ENCODE measurements around the gene BTBD1. TPM values are rescaled to one million over a fixed set of nuclear protein-coding genes. Genes with fewer than 3 reads are reported as not detected.

Gene BTBD1
- total RNA-seq, 4 donors from 2014 or later, result 229 to 408 (median 342) TPM

DNA sequence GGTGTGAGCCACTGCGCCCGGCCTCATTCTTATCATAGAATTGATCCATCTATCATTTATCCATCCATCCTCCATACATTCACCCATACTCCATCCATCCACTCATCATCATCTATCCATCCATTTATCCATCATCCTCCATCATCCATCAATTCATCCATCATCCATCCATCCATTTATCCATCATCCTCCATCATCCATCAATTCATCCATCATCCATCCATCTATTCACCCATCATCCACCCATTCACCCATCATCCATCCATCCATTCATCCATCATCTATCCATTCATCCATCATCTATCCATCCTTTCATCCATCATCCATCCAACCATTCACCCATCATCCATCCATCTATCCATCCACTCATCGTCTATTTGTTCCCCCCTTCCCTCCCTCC lies 44.1 kb upstream of the BTBD1 start:
- H3K9me3 ChIP-seq, result no peaks in the 10 kb centered on the region
- H3K4me3 ChIP-seq, result no peak overlapping the region
- no peak for ATAC-seq
- H3K27me3 ChIP-seq, result no peaks in the 10 kb centered on the region
- in situ Hi-C loops (cut with MboI; ENCODE audit: low sequenced_read_pairs in 4 of 4) (loop anchor here in 2 of 4 donors (10.0 to 25.0 kb wide), 2 partner anchors 106 to 574 kb away; partner anchors contain the start of gene RPS17 (in 1 of the 2)), intact Hi-C loops (cut with DNase I; ENCODE audit: low total_unique reads) (no loop called here)
- H3K4me1 ChIP-seq, result peaks cover 34 to 36% of the 10 kb centered on the region in 2 donors
- no peak for TF ChIP-seq POLR2A (IDR thresholded peaks at IDR 0.05)
- TF ChIP-seq, protein P1, sequence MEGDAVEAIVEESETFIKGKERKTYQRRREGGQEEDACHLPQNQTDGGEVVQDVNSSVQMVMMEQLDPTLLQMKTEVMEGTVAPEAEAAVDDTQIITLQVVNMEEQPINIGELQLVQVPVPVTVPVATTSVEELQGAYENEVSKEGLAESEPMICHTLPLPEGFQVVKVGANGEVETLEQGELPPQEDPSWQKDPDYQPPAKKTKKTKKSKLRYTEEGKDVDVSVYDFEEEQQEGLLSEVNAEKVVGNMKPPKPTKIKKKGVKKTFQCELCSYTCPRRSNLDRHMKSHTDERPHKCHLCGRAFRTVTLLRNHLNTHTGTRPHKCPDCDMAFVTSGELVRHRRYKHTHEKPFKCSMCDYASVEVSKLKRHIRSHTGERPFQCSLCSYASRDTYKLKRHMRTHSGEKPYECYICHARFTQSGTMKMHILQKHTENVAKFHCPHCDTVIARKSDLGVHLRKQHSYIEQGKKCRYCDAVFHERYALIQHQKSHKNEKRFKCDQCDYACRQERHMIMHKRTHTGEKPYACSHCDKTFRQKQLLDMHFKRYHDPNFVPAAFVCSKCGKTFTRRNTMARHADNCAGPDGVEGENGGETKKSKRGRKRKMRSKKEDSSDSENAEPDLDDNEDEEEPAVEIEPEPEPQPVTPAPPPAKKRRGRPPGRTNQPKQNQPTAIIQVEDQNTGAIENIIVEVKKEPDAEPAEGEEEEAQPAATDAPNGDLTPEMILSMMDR (IDR thresholded peaks at IDR 0.05 in 4 of 5, conservative IDR thresholded peaks at IDR 0.05 in 1 of 5), result no peak
- no peak for DNase-seq
- peaks cover 0 to 14% of the 10 kb centered on the region in 2 donors for H3K36me3 ChIP-seq
- peak overlapping the region in 1 of 4 donors; percentile 45 for H3K27ac ChIP-seq

DNA sequence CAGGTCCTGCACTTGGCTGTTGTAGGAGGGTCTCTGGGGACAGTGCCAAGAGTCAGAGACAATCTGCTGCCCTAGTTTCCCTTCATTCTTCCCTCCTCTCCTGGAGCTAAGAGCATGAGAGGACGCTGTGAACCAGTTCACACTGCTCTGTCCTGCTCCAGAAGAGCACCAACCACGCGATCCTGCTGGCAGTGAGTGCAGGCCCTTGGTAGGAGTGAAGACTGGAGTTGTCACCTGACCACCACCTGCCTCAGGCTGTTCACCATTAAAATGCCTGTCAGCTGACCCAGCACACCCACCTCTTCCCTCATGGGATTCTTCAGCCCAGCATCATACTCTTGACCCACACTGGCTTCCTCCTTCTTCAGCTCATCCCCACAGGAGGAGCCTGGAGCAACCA lies 43.3 kb upstream of the BTBD1 start:
- H3K27me3 ChIP-seq, result no peaks in the 10 kb centered on the region
- H3K27ac ChIP-seq, result no peak overlapping the region
- TF ChIP-seq POLR2A (IDR thresholded peaks at IDR 0.05), result no peak
- TF ChIP-seq, protein P1 (IDR thresholded peaks at IDR 0.05 in 4 of 5, conservative IDR thresholded peaks at IDR 0.05 in 1 of 5), result no peak
- in situ Hi-C loops (cut with MboI; ENCODE audit: low sequenced_read_pairs in 4 of 4), result loop anchor here in 2 of 4 donors (10.0 to 25.0 kb wide), 2 partner anchors 106 to 573 kb away; partner anchors contain the start of gene RPS17 (in 1 of the 2)
- H3K4me3 ChIP-seq, result no peak overlapping the region
- intact Hi-C loops (cut with DNase I; ENCODE audit: low total_unique reads), result no loop called here
- DNase-seq (no peak), ATAC-seq (no peak)
- no peaks in the 10 kb centered on the region for H3K9me3 ChIP-seq
- H3K4me1 ChIP-seq, result peaks cover 34 to 36% of the 10 kb centered on the region in 2 donors
- H3K36me3 ChIP-seq, result peaks cover 0 to 14% of the 10 kb centered on the region in 2 donors

- ATAC-seq (no peak), DNase-seq (no peak)
- in situ Hi-C loops (cut with MboI; ENCODE audit: low sequenced_read_pairs in 4 of 4) (loop anchor here in 3 of 4 donors (5.0 to 25.0 kb wide), 3 partner anchors 95 to 572 kb away; partner anchors contain the start of genes C15orf40 (in 2 of the 3) and RPS17 (in 1 of the 3)), intact Hi-C loops (cut with DNase I; ENCODE audit: low total_unique reads) (loop anchor here (5.0 to 10.0 kb wide), 3 partner anchors 62 to 345 kb away; no protein-coding TSS in a partner anchor)
- Histone ChIP-seq H3K27ac (peak overlapping the region in 3 of 4 donors; percentile 26 to 87 (median 80)), H3K27me3 (no peaks in the 10 kb centered on the region), H3K36me3 (peaks cover 0 to 7% of the 10 kb centered on the region in 2 donors), H3K4me3 (no peak overlapping the region), H3K4me1 (peaks cover 34 to 36% of the 10 kb centered on the region in 2 donors), H3K9me3 (no peaks in the 10 kb centered on the region)
- no peak for TF ChIP-seq POLR2A (IDR thresholded peaks at IDR 0.05)
- TF ChIP-seq, protein P1 (IDR thresholded peaks at IDR 0.05 in 4 of 5, conservative IDR thresholded peaks at IDR 0.05 in 1 of 5), result no peak
Measured at GRCh38 chr15:83109532-83109931, 42.5 kb upstream of the BTBD1 start.

DNA sequence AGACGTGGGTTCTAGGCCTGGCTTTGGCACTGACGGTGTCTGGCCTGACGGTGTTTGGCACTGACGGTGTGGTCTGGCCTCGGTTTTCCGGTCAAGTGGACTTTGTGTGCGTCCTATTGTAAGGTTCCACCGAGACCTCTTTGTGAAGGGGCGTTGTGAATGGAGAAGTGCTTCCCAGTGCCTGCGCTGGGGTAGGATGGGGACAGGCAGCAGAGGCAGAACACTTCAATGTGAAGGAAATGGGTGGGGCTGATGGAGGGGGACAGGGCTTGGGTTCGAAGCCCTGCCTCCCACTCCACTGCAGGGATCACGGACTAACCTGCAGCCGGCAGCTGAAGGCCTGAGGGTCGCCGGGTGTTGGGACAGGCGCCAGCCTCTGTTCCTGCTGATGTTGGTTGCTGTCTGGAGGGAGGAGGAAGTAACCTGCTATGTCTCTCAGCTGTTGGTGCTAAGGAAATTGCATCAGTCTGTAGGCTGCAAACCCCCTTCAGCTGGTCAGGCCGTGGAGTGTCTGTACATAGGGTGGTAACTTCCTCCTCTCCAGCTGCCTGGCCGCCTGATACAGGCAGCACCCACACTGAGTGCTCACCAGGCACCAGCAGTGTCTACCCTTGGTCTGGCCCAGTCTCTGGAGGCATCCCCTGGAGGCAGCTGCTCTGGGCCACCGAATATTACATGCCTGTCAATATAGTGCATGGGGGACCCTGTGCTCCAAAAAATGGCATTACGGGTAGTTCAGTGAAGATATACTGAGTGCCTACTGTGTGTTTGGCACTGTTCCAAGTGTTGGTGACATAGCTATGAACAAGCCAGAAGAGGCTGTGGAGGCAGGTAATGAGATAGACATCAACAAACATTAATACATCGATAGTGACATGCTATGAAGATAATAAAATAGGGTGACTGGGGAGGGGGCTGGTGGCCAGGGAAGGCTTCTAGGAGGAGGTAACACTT lies 41.5 kb upstream of the BTBD1 start:
- TF ChIP-seq, protein P1 (IDR thresholded peaks at IDR 0.05 in 4 of 5, conservative IDR thresholded peaks at IDR 0.05 in 1 of 5), result no peak
- TF ChIP-seq POLR2A (IDR thresholded peaks at IDR 0.05), result peak in 1 of 2 donors; percentile 33
- Histone ChIP-seq H3K4me1 (peaks cover 34 to 35% of the 10 kb centered on the region in 2 donors), H3K36me3 (no peaks in the 10 kb centered on the region), H3K9me3 (no peaks in the 10 kb centered on the region), H3K27ac (peak overlapping the region; percentile 80 to 91 (median 88)), H3K4me3 (peak overlapping the region; percentile 64 to 88 (median 76)), H3K27me3 (no peaks in the 10 kb centered on the region)
- DNase-seq (peak; percentile 46 to 57), ATAC-seq (peak; percentile 26 to 30)
- in situ Hi-C loops (cut with MboI; ENCODE audit: low sequenced_read_pairs in 4 of 4), result loop anchor here in 3 of 4 donors (5.0 to 25.0 kb wide), 3 partner anchors 94 to 571 kb away; partner anchors contain the start of genes C15orf40 (in 2 of the 3) and RPS17 (in 1 of the 3)
- intact Hi-C loops (cut with DNase I; ENCODE audit: low total_unique reads), result loop anchor here (5.0 to 10.0 kb wide), 3 partner anchors 61 to 344 kb away; no protein-coding TSS in a partner anchor
